ENCODE results near the gene BMP8A. TPM values are rescaled to one million over a fixed set of nuclear protein-coding genes. Genes with fewer than 3 reads are reported as not detected.
"Not testable (repeated sequence)": the region's sequence is repeated elsewhere in the genome, so short reads cannot be mapped to it uniquely, and the experiment has no call there.

The BMP8A gene
- polyA plus RNA-seq, 1 donor (not counting 4 experiments of a cell fraction or from before 2014, with no cell fraction given), result not detected

DNA sequence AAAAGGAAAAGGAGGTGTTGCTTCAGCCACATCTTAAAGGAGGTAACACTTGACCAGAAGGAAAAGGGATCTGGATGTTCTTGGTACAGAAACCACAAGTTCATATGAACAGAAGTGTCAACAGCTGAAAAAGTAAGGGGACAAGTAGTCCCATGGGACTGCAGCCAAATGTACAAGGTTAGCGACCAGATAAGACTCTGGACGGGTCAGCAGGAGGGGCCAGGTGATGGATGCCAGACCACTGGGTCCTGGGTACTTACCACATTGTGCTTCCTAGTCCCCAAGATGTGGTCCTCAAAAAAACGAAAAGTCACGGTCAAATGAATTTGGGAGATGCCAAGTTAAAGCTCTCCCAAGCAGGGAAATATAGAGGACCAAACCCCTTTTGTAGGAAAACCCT, 16.6 kb upstream of the BMP8A start:
- peaks cover 20 to 31% of the 10 kb centered on the region in 2 experiments for H3K36me3 ChIP-seq (ENCODE audit: control insufficient read depth in 2 of 2, extremely low read depth in 1 of 2, insufficient read depth in 2 of 2, low read length in 2 of 2)
- no peak overlapping the region for H3K4me2 ChIP-seq (ENCODE audit: control insufficient read depth, extremely low read depth, insufficient read depth, low read depth, low read length)
- no peak overlapping the region for H3K4me3 ChIP-seq (ENCODE audit: control insufficient read depth in 2 of 3, extremely low read depth in 1 of 3, insufficient read depth in 2 of 3, low read depth in 1 of 3, low read length in 3 of 3)
- H3K79me2 ChIP-seq (ENCODE audit: control insufficient read depth, insufficient read depth, low read length), result no peaks in the 10 kb centered on the region
- FAIRE-seq (no peak), DNase-seq (ENCODE audit: low read depth, low spot score) (no peak)
- no peak for TF ChIP-seq EZH2 (IDR thresholded peaks at IDR 0.05; ENCODE audit: low read length)
- TF ChIP-seq, protein P1, sequence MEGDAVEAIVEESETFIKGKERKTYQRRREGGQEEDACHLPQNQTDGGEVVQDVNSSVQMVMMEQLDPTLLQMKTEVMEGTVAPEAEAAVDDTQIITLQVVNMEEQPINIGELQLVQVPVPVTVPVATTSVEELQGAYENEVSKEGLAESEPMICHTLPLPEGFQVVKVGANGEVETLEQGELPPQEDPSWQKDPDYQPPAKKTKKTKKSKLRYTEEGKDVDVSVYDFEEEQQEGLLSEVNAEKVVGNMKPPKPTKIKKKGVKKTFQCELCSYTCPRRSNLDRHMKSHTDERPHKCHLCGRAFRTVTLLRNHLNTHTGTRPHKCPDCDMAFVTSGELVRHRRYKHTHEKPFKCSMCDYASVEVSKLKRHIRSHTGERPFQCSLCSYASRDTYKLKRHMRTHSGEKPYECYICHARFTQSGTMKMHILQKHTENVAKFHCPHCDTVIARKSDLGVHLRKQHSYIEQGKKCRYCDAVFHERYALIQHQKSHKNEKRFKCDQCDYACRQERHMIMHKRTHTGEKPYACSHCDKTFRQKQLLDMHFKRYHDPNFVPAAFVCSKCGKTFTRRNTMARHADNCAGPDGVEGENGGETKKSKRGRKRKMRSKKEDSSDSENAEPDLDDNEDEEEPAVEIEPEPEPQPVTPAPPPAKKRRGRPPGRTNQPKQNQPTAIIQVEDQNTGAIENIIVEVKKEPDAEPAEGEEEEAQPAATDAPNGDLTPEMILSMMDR (optimal IDR thresholded peaks at IDR 0.05 in 1 of 3, IDR thresholded peaks at IDR 0.05 in 1 of 3, conservative IDR thresholded peaks at IDR 0.05 in 1 of 3; ENCODE audit: extremely low read depth in 1 of 3, insufficient read depth in 2 of 3, low read length in 3 of 3), result no peak
- no peak overlapping the region for H3K9ac ChIP-seq (ENCODE audit: control insufficient read depth, extremely low read depth, insufficient read depth, low read length)
- no peaks in the 10 kb centered on the region for H3K9me1 ChIP-seq (ENCODE audit: control insufficient read depth, extremely low read depth, insufficient read depth, low read length)
- no peak overlapping the region for H2AFZ ChIP-seq (ENCODE audit: control insufficient read depth, low read length)
- H3K4me1 ChIP-seq (ENCODE audit: control insufficient read depth, extremely low read depth, insufficient read depth, low read length), result no peaks in the 10 kb centered on the region
- dilution Hi-C loops (cut with MboI; ENCODE audit: extremely low pct_ligation_motif_present, low sequenced_read_pairs), result no loop called here
- H3K27ac ChIP-seq (ENCODE audit: control insufficient read depth, insufficient read depth, low read length), result no peak overlapping the region
- H4K20me1 ChIP-seq (ENCODE audit: control insufficient read depth, extremely low read depth, insufficient read depth, low read length), result peaks cover 2% of the 10 kb centered on the region
- no peaks in the 10 kb centered on the region for H3K9me3 ChIP-seq (ENCODE audit: control insufficient read depth, low read depth, low read length)
- no peaks in the 10 kb centered on the region for H3K27me3 ChIP-seq (ENCODE audit: control insufficient read depth, extremely low read depth, insufficient read depth, low read length)

GRCh38 chr1:39475551-39475950, 15.9 kb upstream of the BMP8A start:
- dilution Hi-C loops (cut with MboI; ENCODE audit: extremely low pct_ligation_motif_present, low sequenced_read_pairs); DNase-seq (ENCODE audit: low read depth, low spot score); H3K9me3 ChIP-seq (ENCODE audit: control insufficient read depth, low read depth, low read length); H3K27ac ChIP-seq (ENCODE audit: control insufficient read depth, insufficient read depth, low read length); H3K79me2 ChIP-seq (ENCODE audit: control insufficient read depth, insufficient read depth, low read length); FAIRE-seq; H3K4me1 ChIP-seq (ENCODE audit: control insufficient read depth, extremely low read depth, insufficient read depth, low read length); H3K4me2 ChIP-seq (ENCODE audit: control insufficient read depth, extremely low read depth, insufficient read depth, low read depth, low read length); H3K9ac ChIP-seq (ENCODE audit: control insufficient read depth, extremely low read depth, insufficient read depth, low read length); H4K20me1 ChIP-seq (ENCODE audit: control insufficient read depth, extremely low read depth, insufficient read depth, low read length); H3K27me3 ChIP-seq (ENCODE audit: control insufficient read depth, extremely low read depth, insufficient read depth, low read length); H3K4me3 ChIP-seq (ENCODE audit: control insufficient read depth in 2 of 3, extremely low read depth in 1 of 3, insufficient read depth in 2 of 3, low read depth in 1 of 3, low read length in 3 of 3); H2AFZ ChIP-seq (ENCODE audit: control insufficient read depth, low read length); H3K9me1 ChIP-seq (ENCODE audit: control insufficient read depth, extremely low read depth, insufficient read depth, low read length): not testable (repeated sequence)
- peaks cover 23 to 38% of the 10 kb centered on the region in 2 experiments for H3K36me3 ChIP-seq (ENCODE audit: control insufficient read depth in 2 of 2, extremely low read depth in 1 of 2, insufficient read depth in 2 of 2, low read length in 2 of 2)

Measured in keratinocyte (primary cell).